ENCODE data around the gene CHAD.

GRCh38 chr17:50437409-50437808 lies 31.3 kb downstream of the CHAD start:
- TF ChIP-seq, protein P1, sequence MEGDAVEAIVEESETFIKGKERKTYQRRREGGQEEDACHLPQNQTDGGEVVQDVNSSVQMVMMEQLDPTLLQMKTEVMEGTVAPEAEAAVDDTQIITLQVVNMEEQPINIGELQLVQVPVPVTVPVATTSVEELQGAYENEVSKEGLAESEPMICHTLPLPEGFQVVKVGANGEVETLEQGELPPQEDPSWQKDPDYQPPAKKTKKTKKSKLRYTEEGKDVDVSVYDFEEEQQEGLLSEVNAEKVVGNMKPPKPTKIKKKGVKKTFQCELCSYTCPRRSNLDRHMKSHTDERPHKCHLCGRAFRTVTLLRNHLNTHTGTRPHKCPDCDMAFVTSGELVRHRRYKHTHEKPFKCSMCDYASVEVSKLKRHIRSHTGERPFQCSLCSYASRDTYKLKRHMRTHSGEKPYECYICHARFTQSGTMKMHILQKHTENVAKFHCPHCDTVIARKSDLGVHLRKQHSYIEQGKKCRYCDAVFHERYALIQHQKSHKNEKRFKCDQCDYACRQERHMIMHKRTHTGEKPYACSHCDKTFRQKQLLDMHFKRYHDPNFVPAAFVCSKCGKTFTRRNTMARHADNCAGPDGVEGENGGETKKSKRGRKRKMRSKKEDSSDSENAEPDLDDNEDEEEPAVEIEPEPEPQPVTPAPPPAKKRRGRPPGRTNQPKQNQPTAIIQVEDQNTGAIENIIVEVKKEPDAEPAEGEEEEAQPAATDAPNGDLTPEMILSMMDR (IDR thresholded peaks at IDR 0.05), result no peak
- TF ChIP-seq POLR2A (IDR thresholded peaks at IDR 0.05), result no peak

Data from body of pancreas (tissue), 4 donors.